GM10248 (cell line): ENCODE measurements around the gene BCAR1.

Experiments used
- CTCF ChIA-PET: fragments of 300-600 bp; sonication (Branson Sonifier 250); formaldehyde crosslinking; extraction: SDS; loops from one replicate; lab custom pipeline; 2021; ENCODE audit warnings: antibody characterized with exemption; lab: Yijun Ruan, JAX
- POLR2A ChIA-PET: fragments of 350-650 bp; sonication (Branson Sonifier 250); formaldehyde crosslinking; extraction: SDS; loops from one replicate; lab custom pipeline; 2020; ENCODE audit warnings: antibody characterized with exemption; lab: Yijun Ruan, JAX
- DNase-seq: peaks from one replicate; pipeline ENCODE4 v3.0.0; 2012; ENCODE audit errors: extremely low spot score
- CTCF ChIP-seq: IDR thresholded peaks from 2 replicates; pipeline ENCODE4 v1.5.1; 2012; ENCODE audit warnings: mild to moderate bottlenecking, low read depth; ENCODE audit errors: extremely low read depth, missing control alignments, control extremely low read depth

Gene BCAR1

GRCh38 chr16:75263291-75263962 is 12.0 kb upstream of the BCAR1 start:
- ChIA-PET CTCF (no interaction called here), POLR2A (no interaction called here)
- no peak for DNase-seq
- no peak for TF ChIP-seq CTCF

GRCh38 chr16:75262800-75263127 is 11.3 kb upstream of the BCAR1 start:
- ChIA-PET POLR2A (no interaction called here), CTCF (no interaction called here)
- no peak for DNase-seq
- TF ChIP-seq CTCF, result no peak

GRCh38 chr16:75262104-75262799 is 10.8 kb upstream of the BCAR1 start:
- TF ChIP-seq CTCF, result no peak
- ChIA-PET POLR2A (no interaction called here), CTCF (no interaction called here)
- DNase-seq, result no peak

- no peak for DNase-seq
- POLR2A ChIA-PET, result no interaction called here
- CTCF ChIA-PET, result no interaction called here
- TF ChIP-seq CTCF, result no peak
These were observed 10.2 kb upstream of the BCAR1 start for GRCh38 chr16:75261590-75262078.

GRCh38 chr16:75260851-75261589 is 9.6 kb upstream of the BCAR1 start:
- DNase-seq, result no peak
- POLR2A ChIA-PET, result no interaction called here
- CTCF ChIA-PET, result no interaction called here
- TF ChIP-seq CTCF, result no peak

GRCh38 chr16:75258807-75259141 is 7.3 kb upstream of the BCAR1 start:
- ChIA-PET POLR2A (no interaction called here), CTCF (no interaction called here)
- DNase-seq, result no peak
- TF ChIP-seq CTCF, result no peak
